HFFc6 (cell line): ENCODE measurements around the gene NAALADL2. TPM values are rescaled to one million over a fixed set of nuclear protein-coding genes. Genes with fewer than 3 reads are reported as not detected.
"Not testable (repeated sequence)": the region's sequence is repeated elsewhere in the genome, so short reads cannot be mapped to it uniquely, and the experiment has no call there.

Experiments
- DNase-seq: peaks from one replicate; pipeline ENCODE4 v3.0.0-alpha.2; 2018
- H3K27ac Mint-ChIP-seq: 2 replicates; pipeline ENCODE4 v1.8.0; 2020; ENCODE audit warnings: mild to moderate bottlenecking, mixed read lengths
- H3K27me3 Mint-ChIP-seq: 2 replicates; pipeline ENCODE4 v1.8.0; 2021; ENCODE audit warnings: mild to moderate bottlenecking, moderate library complexity, mixed read lengths; ENCODE audit not compliant: insufficient read depth
- H3K36me3 Mint-ChIP-seq: 2 replicates; pipeline ENCODE4 v1.8.0; 2021; ENCODE audit warnings: low read depth, mixed read lengths
- H3K4me1 Mint-ChIP-seq: 2 replicates; pipeline ENCODE4 v1.8.0; 2020; ENCODE audit warnings: low read depth, mixed read lengths
- H3K4me3 Mint-ChIP-seq: 2 replicates; pipeline ENCODE4 v1.8.0; 2020; ENCODE audit warnings: mild to moderate bottlenecking, moderate library complexity, mixed read lengths
- H3K9me3 Mint-ChIP-seq: 2 replicates; pipeline ENCODE4 v1.8.0; 2020; ENCODE audit warnings: mild to moderate bottlenecking, mixed read lengths
- total RNA-seq, 6 experiments: library from RNA; stranded (reverse); fragmentation: NEBNext Ultra II Directional; extraction: Animal tissue kit (Norgen Biotek cat#: 25700); gene quantifications; 2 replicates in 1 of 6; 3 replicates in 5 of 6; pipeline ENCODE4 v1.2.3, GENCODE V29; 2021
- TF ChIP-seq, protein P1 (sequence below): fragments of 200-600 bp; sonication (generic); IDR thresholded peaks from 2 replicates; pipeline ENCODE4 v1.5.0; 2021; ENCODE audit warnings: antibody characterized with exemption, mild to moderate bottlenecking

The NAALADL2 gene
- total RNA-seq, 6 experiments from 2014 or later = 12.0 to 15.2 (median 12.3) TPM

DNA sequence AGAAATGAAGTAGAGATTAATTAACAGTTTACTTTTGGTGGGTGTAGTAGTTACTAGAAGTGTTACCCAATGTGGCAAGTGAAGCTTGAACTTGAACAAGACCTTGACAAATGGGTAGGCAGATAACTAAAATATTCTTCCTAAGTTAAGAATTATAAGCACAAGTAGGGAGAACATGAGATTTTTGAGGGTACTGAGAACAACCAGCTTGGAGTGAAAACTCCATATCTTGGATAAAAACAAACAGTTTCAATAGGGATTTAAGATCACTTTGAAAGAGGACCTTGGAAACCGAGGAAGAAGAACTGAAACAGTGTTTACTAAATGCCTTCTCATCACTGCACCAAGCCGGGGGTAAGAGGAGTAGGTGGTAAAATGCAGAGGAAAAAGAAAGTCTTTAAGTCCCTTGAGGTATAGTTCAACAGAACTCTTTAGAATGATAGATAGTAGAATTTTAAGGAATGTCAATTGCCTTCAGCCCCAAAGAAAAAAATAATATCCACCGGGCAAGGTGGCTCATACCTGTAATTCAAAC, 496.7 kb downstream of the NAALADL2 start:
- peaks cover 24% of the 10 kb centered on the region for H3K4me1 Mint-ChIP-seq
- no peak for DNase-seq
- H3K4me3 Mint-ChIP-seq = no peak overlapping the region
- TF ChIP-seq, protein P1, sequence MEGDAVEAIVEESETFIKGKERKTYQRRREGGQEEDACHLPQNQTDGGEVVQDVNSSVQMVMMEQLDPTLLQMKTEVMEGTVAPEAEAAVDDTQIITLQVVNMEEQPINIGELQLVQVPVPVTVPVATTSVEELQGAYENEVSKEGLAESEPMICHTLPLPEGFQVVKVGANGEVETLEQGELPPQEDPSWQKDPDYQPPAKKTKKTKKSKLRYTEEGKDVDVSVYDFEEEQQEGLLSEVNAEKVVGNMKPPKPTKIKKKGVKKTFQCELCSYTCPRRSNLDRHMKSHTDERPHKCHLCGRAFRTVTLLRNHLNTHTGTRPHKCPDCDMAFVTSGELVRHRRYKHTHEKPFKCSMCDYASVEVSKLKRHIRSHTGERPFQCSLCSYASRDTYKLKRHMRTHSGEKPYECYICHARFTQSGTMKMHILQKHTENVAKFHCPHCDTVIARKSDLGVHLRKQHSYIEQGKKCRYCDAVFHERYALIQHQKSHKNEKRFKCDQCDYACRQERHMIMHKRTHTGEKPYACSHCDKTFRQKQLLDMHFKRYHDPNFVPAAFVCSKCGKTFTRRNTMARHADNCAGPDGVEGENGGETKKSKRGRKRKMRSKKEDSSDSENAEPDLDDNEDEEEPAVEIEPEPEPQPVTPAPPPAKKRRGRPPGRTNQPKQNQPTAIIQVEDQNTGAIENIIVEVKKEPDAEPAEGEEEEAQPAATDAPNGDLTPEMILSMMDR = no peak
- H3K9me3 Mint-ChIP-seq = no peaks in the 10 kb centered on the region
- H3K36me3 Mint-ChIP-seq = peaks cover 4% of the 10 kb centered on the region; the same call in 1 of the 2 replicates
- no peak overlapping the region for H3K27ac Mint-ChIP-seq
- no peaks in the 10 kb centered on the region for H3K27me3 Mint-ChIP-seq

DNA sequence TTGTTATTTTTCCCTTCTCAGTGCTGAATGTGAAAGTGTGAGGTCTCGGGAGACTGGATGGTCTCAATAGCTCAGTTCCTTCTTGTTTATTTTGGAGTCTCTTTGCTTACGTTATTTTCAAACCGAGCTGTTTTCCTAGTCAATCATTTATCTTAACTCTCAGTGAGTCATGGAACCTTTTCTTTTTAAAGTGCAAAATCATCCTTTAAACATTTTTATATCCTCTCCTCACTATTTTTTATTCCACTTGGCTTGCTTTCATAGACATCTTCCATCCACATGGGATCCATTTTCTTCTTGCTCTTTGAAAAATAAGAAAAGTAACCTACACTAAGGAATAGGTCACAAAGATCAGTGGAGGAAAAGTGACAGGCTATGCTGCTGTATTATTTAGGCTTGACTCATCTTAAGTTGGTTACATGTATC, 497.8 kb downstream of the NAALADL2 start:
- peak; percentile 3 for DNase-seq

DNA sequence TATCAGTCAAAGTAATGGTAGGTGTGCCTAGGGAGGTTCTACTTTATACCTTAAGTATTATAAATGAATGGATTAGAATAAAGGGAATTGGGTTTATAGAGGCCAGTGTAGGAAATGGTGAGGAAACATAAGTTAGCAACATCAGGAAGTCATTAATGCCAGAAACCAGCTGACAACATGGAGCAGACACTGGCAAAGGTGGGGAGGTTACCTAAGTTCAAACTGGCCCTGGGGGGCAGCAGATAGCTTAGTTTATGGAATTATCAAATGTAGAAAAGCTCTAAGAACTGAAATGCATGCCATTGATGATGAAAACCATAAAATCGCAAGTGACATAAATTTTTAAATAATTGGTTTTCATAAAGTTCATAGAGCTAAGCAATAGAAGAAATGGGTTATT, 498.6 kb downstream of the NAALADL2 start:
- no peaks in the 10 kb centered on the region; the same call in 1 of the 2 replicates for H3K9me3 Mint-ChIP-seq
- H3K4me3 Mint-ChIP-seq = no peak overlapping the region
- H3K4me1 Mint-ChIP-seq = peaks cover 16% of the 10 kb centered on the region
- TF ChIP-seq, protein P1 = no peak
- H3K27me3 Mint-ChIP-seq = no peaks in the 10 kb centered on the region
- peaks cover 9% of the 10 kb centered on the region; the same call in 1 of the 2 replicates for H3K36me3 Mint-ChIP-seq
- no peak for DNase-seq
- H3K27ac Mint-ChIP-seq = no peak overlapping the region

More for the DNA sequence above, 497.8 kb downstream of the NAALADL2 start:
- TF ChIP-seq, protein P1 = no peak
- peak overlapping the region; percentile 69 for H3K27ac Mint-ChIP-seq
- H3K4me1 Mint-ChIP-seq = peaks cover 17% of the 10 kb centered on the region
- H3K4me3 Mint-ChIP-seq = peak overlapping the region; percentile 1; the same call in 1 of the 2 replicates
- peaks cover 9% of the 10 kb centered on the region; the same call in 1 of the 2 replicates for H3K36me3 Mint-ChIP-seq
- H3K27me3 Mint-ChIP-seq = no peaks in the 10 kb centered on the region
- no peaks in the 10 kb centered on the region; the same call in 1 of the 2 replicates for H3K9me3 Mint-ChIP-seq

DNA sequence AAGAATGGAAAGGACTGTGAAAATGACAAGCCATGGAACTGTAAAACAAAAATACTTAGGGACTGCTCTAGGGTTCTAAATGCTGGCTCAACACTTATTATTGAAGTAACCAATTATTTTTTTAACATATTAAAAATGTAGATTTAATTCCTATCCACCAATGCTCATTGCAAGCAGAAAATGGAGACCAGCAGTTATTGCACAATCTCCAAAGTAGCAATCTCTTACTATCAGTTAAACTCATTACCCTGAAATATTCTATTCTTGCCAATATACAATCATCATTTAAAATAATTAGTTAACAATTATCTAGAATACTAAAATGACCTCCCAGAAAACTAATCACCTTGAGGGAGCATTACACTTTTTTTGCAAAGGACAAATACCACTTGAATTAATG, 499.8 kb downstream of the NAALADL2 start:
- H3K9me3 Mint-ChIP-seq = no peaks in the 10 kb centered on the region; the same call in 1 of the 2 replicates
- no peak overlapping the region for H3K4me3 Mint-ChIP-seq
- H3K4me1 Mint-ChIP-seq = peaks cover 16% of the 10 kb centered on the region
- no peak for DNase-seq
- H3K36me3 Mint-ChIP-seq = peaks cover 9% of the 10 kb centered on the region; the same call in 1 of the 2 replicates
- no peak overlapping the region for H3K27ac Mint-ChIP-seq
- TF ChIP-seq, protein P1 = no peak
- no peaks in the 10 kb centered on the region for H3K27me3 Mint-ChIP-seq

DNA sequence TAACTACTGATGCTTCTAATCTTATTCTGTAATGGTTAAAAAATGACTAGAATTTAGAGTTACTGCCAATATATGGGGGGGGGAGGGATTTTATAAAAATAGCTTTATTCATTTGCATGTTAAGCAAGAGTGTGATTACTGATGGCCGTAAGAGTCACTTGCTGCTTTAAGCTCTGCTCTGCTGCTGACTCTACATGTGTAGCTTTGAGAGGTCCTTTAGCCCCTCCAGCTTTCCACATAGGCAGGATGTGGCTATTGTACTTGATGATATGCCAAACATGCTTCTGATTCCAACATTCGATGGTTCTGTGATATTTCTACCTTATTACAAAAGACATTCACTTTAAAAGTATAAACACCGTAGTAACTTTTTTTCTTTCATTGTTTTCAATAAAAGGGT, 511.3 kb downstream of the NAALADL2 start:
- H3K27me3 Mint-ChIP-seq, H3K9me3 Mint-ChIP-seq, H3K36me3 Mint-ChIP-seq: not testable (repeated sequence)
- peaks cover 15% of the 10 kb centered on the region for H3K4me1 Mint-ChIP-seq
- peak overlapping the region; percentile 53; the same call in 1 of the 2 replicates for H3K4me3 Mint-ChIP-seq
- H3K27ac Mint-ChIP-seq = peak overlapping the region; percentile 79
- DNase-seq = peak; percentile 40

DNA sequence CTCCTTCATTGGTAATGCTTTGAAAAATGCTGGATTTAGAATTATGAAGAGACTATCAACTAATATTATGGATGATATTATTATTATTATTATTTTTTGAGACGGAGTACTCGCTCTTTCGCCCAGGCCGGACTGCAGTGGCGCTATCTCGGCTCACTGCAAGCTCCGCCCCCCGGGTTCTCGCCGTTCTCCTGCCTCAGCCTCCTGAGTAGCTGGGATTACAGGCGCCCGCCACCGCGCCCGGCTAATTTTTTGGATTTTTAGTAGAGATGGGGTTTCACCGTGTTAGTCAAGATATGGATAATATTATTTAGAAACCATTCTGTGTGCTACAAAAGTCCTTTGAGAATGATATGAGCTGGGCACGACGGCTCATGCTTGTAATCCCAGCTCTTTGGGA, 512.1 kb downstream of the NAALADL2 start:
- H3K27me3 Mint-ChIP-seq = not testable (repeated sequence)

More for the DNA sequence above, 512.1 kb downstream of the NAALADL2 start:
- H3K9me3 Mint-ChIP-seq, DNase-seq, H3K4me3 Mint-ChIP-seq, H3K27ac Mint-ChIP-seq, H3K36me3 Mint-ChIP-seq: not testable (repeated sequence)
- peaks cover 15% of the 10 kb centered on the region for H3K4me1 Mint-ChIP-seq
